Stomach smooth muscle (tissue), 2 donors: Measurements from ENCODE around the gene BTBD19.
"Not testable (repeated sequence)": the region's sequence is repeated elsewhere in the genome, so short reads cannot be mapped to it uniquely, and the experiment has no call there.

Experiments
- H3K27ac ChIP-seq: one replicate; pipeline ENCODE4 v1.7.0; 2013; ENCODE audit warnings: mild to moderate bottlenecking, low read length, inconsistent platforms
- H3K27me3 ChIP-seq, 2 donors: one replicate each; pipeline ENCODE4 v1.7.0; 2013; ENCODE audit warnings: low read length in 2 of 2; ENCODE audit not compliant: insufficient read depth in 2 of 2, control insufficient read depth in 1 of 2
- H3K36me3 ChIP-seq, 2 donors: one replicate each; pipeline ENCODE4 v1.7.0; 2013; ENCODE audit warnings: low read length in 2 of 2; ENCODE audit not compliant: control insufficient read depth in 2 of 2, insufficient read depth in 2 of 2
- H3K4me1 ChIP-seq: one replicate; pipeline ENCODE4 v1.7.0; 2013; ENCODE audit warnings: low read length; ENCODE audit not compliant: control insufficient read depth, insufficient read depth
- H3K4me3 ChIP-seq, 2 donors: one replicate each; pipeline ENCODE4 v1.7.0; 2013; ENCODE audit warnings: low read length in 2 of 2
- H3K9ac ChIP-seq, 2 donors: one replicate each; pipeline ENCODE4 v1.7.0; 2013; ENCODE audit warnings: low read length in 2 of 2, mild to moderate bottlenecking in 1 of 2
- H3K9me3 ChIP-seq, 2 donors: one replicate each; pipeline ENCODE4 v1.7.0; 2013; ENCODE audit warnings: low read length in 2 of 2; ENCODE audit not compliant: control insufficient read depth in 2 of 2
- donor health status: healthy.
- donor health status: Pancreatic carcinoma.

BTBD19 gene

GRCh38 chr1:44808063-44808937 is at the start of gene BTBD19:
TSS of gene BTBD19 (plus strand) at chr1:44808523. CDS start at chr1:44808821, 298 bp downstream.
- Histone ChIP-seq H3K9me3 (no peaks in the 10 kb centered on the region), H3K36me3 (peaks cover 10 to 15% of the 10 kb centered on the region in 2 donors), H3K9ac (peak within 1 kb of the TSS; percentile 83 to 84), H3K4me1 (peaks cover 71% of the 10 kb centered on the region), H3K27ac (peak within 1 kb of the TSS; percentile 98), H3K27me3 (no peaks in the 10 kb centered on the region), H3K4me3 (peak within 1 kb of the TSS; percentile 43 to 63)

- no peaks in the 10 kb centered on the region for H3K9me3 ChIP-seq
- H3K9ac ChIP-seq, result no peak overlapping the region
- no peak overlapping the region for H3K27ac ChIP-seq
- no peaks in the 10 kb centered on the region for H3K27me3 ChIP-seq
- no peak overlapping the region for H3K4me3 ChIP-seq
- H3K36me3 ChIP-seq, result no peaks in the 10 kb centered on the region
- H3K4me1 ChIP-seq, result no peaks in the 10 kb centered on the region
These were observed 49.2 kb upstream of the BTBD19 start for GRCh38 chr1:44759077-44759476.

GRCh38 chr1:44760876-44761275 is 47.4 kb upstream of the BTBD19 start:
- H3K27me3 ChIP-seq, result no peaks in the 10 kb centered on the region
- H3K9me3 ChIP-seq, result no peaks in the 10 kb centered on the region
- no peak overlapping the region for H3K4me3 ChIP-seq
- no peak overlapping the region for H3K9ac ChIP-seq
- no peaks in the 10 kb centered on the region for H3K4me1 ChIP-seq
- no peak overlapping the region for H3K27ac ChIP-seq
- H3K36me3 ChIP-seq, result no peaks in the 10 kb centered on the region

- not testable (repeated sequence) for H3K4me1 ChIP-seq, H3K4me3 ChIP-seq, H3K36me3 ChIP-seq, H3K9me3 ChIP-seq, H3K9ac ChIP-seq, H3K27ac ChIP-seq, H3K27me3 ChIP-seq
These were observed 41.9 kb upstream of the BTBD19 start for GRCh38 chr1:44766421-44766820.

GRCh38 chr1:44775078-44775929 is 33.0 kb upstream of the BTBD19 start, which contains the start of gene RPS8:
TSS of gene RPS8 (plus strand) at chr1:44775540. CDS start at chr1:44775597, 57 bp downstream.
- no peaks in the 10 kb centered on the region for H3K27me3 ChIP-seq
- H3K27ac ChIP-seq, result peak within 1 kb of the TSS; percentile 98
- peak within 1 kb of the TSS; percentile 73 to 94 for H3K4me3 ChIP-seq
- peaks cover 20% of the 10 kb centered on the region for H3K4me1 ChIP-seq
- H3K9ac ChIP-seq, result peak within 1 kb of the TSS; percentile 89 to 99
- H3K9me3 ChIP-seq, result no peaks in the 10 kb centered on the region
- peaks cover 16 to 22% of the 10 kb centered on the region in 2 donors for H3K36me3 ChIP-seq

- Histone ChIP-seq H3K9ac (peak overlapping the region; percentile 89 to 99), H3K4me1 (peaks cover 20% of the 10 kb centered on the region), H3K27ac (peak overlapping the region; percentile 98), H3K9me3 (no peaks in the 10 kb centered on the region), H3K36me3 (peaks cover 16 to 26% of the 10 kb centered on the region in 2 donors), H3K4me3 (peak overlapping the region; percentile 73 to 94), H3K27me3 (no peaks in the 10 kb centered on the region)
These were observed 32.2 kb upstream of the BTBD19 start for GRCh38 chr1:44775930-44776729.

- Histone ChIP-seq H3K36me3 (peaks cover 16 to 26% of the 10 kb centered on the region in 2 donors), H3K27me3 (no peaks in the 10 kb centered on the region), H3K4me1 (peaks cover 20% of the 10 kb centered on the region), H3K9ac (peak overlapping the region; percentile 89 to 99), H3K9me3 (no peaks in the 10 kb centered on the region), H3K4me3 (peak overlapping the region; percentile 73 to 94), H3K27ac (peak overlapping the region; percentile 98)
These were observed 31.6 kb upstream of the BTBD19 start for GRCh38 chr1:44776730-44777068.

GRCh38 chr1:44777547-44777946 is 30.8 kb upstream of the BTBD19 start:
- Histone ChIP-seq H3K27me3 (no peaks in the 10 kb centered on the region), H3K4me3 (no peak overlapping the region), H3K36me3 (peaks cover 16 to 26% of the 10 kb centered on the region in 2 donors), H3K9ac (no peak overlapping the region), H3K27ac (no peak overlapping the region), H3K9me3 (no peaks in the 10 kb centered on the region), H3K4me1 (peaks cover 20% of the 10 kb centered on the region)

GRCh38 chr1:44777969-44778635 is 30.2 kb upstream of the BTBD19 start:
- Histone ChIP-seq H3K27ac (no peak overlapping the region), H3K36me3 (peaks cover 16 to 26% of the 10 kb centered on the region in 2 donors), H3K4me1 (peaks cover 20% of the 10 kb centered on the region), H3K4me3 (no peak overlapping the region), H3K9ac (no peak overlapping the region), H3K27me3 (no peaks in the 10 kb centered on the region), H3K9me3 (no peaks in the 10 kb centered on the region)
